OCI-LY7 (cell line): ENCODE measurements around the gene NLGN4X. TPM values are rescaled to one million over a fixed set of nuclear protein-coding genes. Genes with fewer than 3 reads are reported as not detected.

Experiments
- BruUV-seq: library from RNA; stranded (reverse); fragments of 400-500 nt; replicated peaks from 2 replicates; lab custom pipeline; 2021; lab: Mats Ljungman, UMichigan
- CTCF ChIA-PET: fragments of 300-600 bp; sonication (Branson Sonifier 250); formaldehyde crosslinking; loops from one replicate; lab custom pipeline; 2022; ENCODE audit warnings: antibody characterized with exemption; ENCODE audit not compliant: unreplicated experiment; lab: Charles Lee
- POLR2A ChIA-PET: fragments of 300-600 bp; sonication (Branson Sonifier 250); formaldehyde crosslinking; loops from one replicate; lab custom pipeline; 2022; ENCODE audit warnings: antibody characterized with exemption; lab: Charles Lee
- DNase-seq: peaks from one replicate; pipeline ENCODE4 v3.0.0-alpha.2; 2015; ENCODE audit warnings: low spot score
- H2AFZ ChIP-seq: fragments of 200-600 bp; sonication (generic), shearing (Covaris generic); 2 replicates; pipeline ENCODE4 v1.6.1; 2014; ENCODE audit warnings: mild to moderate bottlenecking, antibody characterized with exemption, low read length, moderate library complexity
- H3K27ac ChIP-seq: fragments of 200-600 bp; sonication (generic); 2 replicates; pipeline ENCODE4 v1.5.1; 2014; ENCODE audit warnings: mixed run types, low read depth, mild to moderate bottlenecking, moderate library complexity, low read length, inconsistent platforms; ENCODE audit not compliant: poor library complexity, severe bottlenecking
- H3K36me3 ChIP-seq: fragments of 200-600 bp; sonication (generic); 2 replicates; pipeline ENCODE4 v1.6.1; 2014; ENCODE audit warnings: mild to moderate bottlenecking, antibody characterized with exemption, low read length, moderate library complexity, mixed read lengths; ENCODE audit not compliant: insufficient read depth
- H3K4me1 ChIP-seq: fragments of 200-600 bp; sonication (generic); 2 replicates; pipeline ENCODE4 v1.5.1; 2014; ENCODE audit warnings: mild to moderate bottlenecking, low read length; ENCODE audit not compliant: insufficient read depth, poor library complexity, severe bottlenecking
- H3K4me2 ChIP-seq: fragments of 200-600 bp; sonication (generic); 2 replicates; pipeline ENCODE4 v1.6.1; 2014; ENCODE audit warnings: mild to moderate bottlenecking, low read length
- H3K4me3 ChIP-seq: fragments of 200-600 bp; sonication (generic); 2 replicates; pipeline ENCODE4 v1.5.1; 2014; ENCODE audit warnings: mild to moderate bottlenecking, low read depth, low read length; ENCODE audit not compliant: poor library complexity, severe bottlenecking
- H3K79me2 ChIP-seq: fragments of 200-600 bp; sonication (generic); 2 replicates; pipeline ENCODE4 v1.6.1; 2016; ENCODE audit warnings: low read depth, mild to moderate bottlenecking, low read length, moderate library complexity, mixed read lengths; ENCODE audit not compliant: insufficient read depth
- H3K9me2 ChIP-seq: fragments of 200-600 bp; sonication (generic); 2 replicates; pipeline ENCODE4 v1.6.1; 2016; ENCODE audit warnings: mild to moderate bottlenecking, low read length, mixed read lengths; ENCODE audit not compliant: insufficient read depth
- H3K9me3 ChIP-seq: fragments of 200-600 bp; sonication (generic); 2 replicates; pipeline ENCODE4 v1.6.1; 2014; ENCODE audit warnings: mild to moderate bottlenecking, mixed run types, low read length, mixed read lengths
- H4K20me1 ChIP-seq: fragments of 200-600 bp; sonication (generic); 2 replicates; pipeline ENCODE4 v1.6.1; 2014; ENCODE audit warnings: mild to moderate bottlenecking, antibody characterized with exemption, low read length, moderate library complexity, mixed read lengths; ENCODE audit not compliant: insufficient read depth
- EZH2phosphoT487 ChIP-seq: fragments of 200-600 bp; sonication (generic); IDR thresholded peaks from 2 replicates; pipeline ENCODE4 v1.6.1; 2018; ENCODE audit warnings: low read depth, borderline replicate concordance, mild to moderate bottlenecking, mixed run types, antibody characterized with exemption, low read length, moderate library complexity, mixed read lengths
- intact Hi-C: fragments of 100-400 bp; cut with micrococcal nuclease; formaldehyde crosslinking; loops from one replicate; pipeline ENCODE4 v1.10.0; 2022; ENCODE audit not compliant: unreplicated experiment
- total RNA-seq, 2 experiments: library from RNA; depleted of rRNA in 1 of 2; stranded (reverse); fragments of >200 nt in 1 of 2; shearing (Covaris generic) in 1 of 2; gene quantifications; 2 replicates each; pipeline ENCODE4 v1.2.3, GENCODE V29; 2014 to 2022
- TF ChIP-seq, protein P1 (sequence below): fragments of 200-600 bp; sonication (generic); conservative IDR thresholded peaks from 2 replicates; pipeline ENCODE4 v1.5.1; 2014; ENCODE audit warnings: mild to moderate bottlenecking, antibody characterized with exemption, low read length, moderate library complexity, mixed read lengths

The NLGN4X gene
- total RNA-seq, 2 experiments from 2014 or later, result 0.55 TPM; not detected in 1

DNA sequence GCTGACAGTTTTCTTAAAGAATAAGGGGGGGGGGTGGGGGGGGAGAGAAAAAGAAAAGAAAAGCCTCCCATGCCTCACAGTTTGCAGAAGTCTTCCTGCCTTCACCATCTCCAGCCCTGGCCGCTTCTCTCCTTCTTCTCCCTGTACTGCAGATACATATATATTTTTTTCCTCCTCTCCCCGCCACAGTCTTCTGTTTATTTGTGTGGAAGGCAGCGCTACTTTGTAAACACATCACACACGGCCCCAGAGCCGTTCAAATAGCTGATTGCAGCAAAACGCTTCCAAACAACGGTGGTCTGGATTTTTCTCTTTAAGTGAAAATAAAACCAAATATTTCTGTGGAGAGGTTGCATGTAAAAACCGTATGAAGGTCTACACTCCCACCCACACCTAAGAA lies 732 bp downstream of the NLGN4X start:
- BruUV-seq, result no TSS peak
- no peak for DNase-seq
- TF ChIP-seq, protein P1, sequence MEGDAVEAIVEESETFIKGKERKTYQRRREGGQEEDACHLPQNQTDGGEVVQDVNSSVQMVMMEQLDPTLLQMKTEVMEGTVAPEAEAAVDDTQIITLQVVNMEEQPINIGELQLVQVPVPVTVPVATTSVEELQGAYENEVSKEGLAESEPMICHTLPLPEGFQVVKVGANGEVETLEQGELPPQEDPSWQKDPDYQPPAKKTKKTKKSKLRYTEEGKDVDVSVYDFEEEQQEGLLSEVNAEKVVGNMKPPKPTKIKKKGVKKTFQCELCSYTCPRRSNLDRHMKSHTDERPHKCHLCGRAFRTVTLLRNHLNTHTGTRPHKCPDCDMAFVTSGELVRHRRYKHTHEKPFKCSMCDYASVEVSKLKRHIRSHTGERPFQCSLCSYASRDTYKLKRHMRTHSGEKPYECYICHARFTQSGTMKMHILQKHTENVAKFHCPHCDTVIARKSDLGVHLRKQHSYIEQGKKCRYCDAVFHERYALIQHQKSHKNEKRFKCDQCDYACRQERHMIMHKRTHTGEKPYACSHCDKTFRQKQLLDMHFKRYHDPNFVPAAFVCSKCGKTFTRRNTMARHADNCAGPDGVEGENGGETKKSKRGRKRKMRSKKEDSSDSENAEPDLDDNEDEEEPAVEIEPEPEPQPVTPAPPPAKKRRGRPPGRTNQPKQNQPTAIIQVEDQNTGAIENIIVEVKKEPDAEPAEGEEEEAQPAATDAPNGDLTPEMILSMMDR, result no peak
- no peak for TF ChIP-seq EZH2phosphoT487
- H3K9me2 ChIP-seq, result no peaks in the 10 kb centered on the region
- H3K4me2 ChIP-seq, result no peak overlapping the region
- H3K4me1 ChIP-seq, result no peaks in the 10 kb centered on the region
- H3K36me3 ChIP-seq, result no peaks in the 10 kb centered on the region
- no peaks in the 10 kb centered on the region for H3K9me3 ChIP-seq
- POLR2A ChIA-PET, result no interaction called here
- no peak overlapping the region for H3K4me3 ChIP-seq
- CTCF ChIA-PET, result no interaction called here
- H4K20me1 ChIP-seq, result no peaks in the 10 kb centered on the region
- H3K79me2 ChIP-seq, result no peaks in the 10 kb centered on the region
- intact Hi-C loops, result no loop called here
- H2AFZ ChIP-seq, result no peak overlapping the region
- no peak overlapping the region for H3K27ac ChIP-seq

DNA sequence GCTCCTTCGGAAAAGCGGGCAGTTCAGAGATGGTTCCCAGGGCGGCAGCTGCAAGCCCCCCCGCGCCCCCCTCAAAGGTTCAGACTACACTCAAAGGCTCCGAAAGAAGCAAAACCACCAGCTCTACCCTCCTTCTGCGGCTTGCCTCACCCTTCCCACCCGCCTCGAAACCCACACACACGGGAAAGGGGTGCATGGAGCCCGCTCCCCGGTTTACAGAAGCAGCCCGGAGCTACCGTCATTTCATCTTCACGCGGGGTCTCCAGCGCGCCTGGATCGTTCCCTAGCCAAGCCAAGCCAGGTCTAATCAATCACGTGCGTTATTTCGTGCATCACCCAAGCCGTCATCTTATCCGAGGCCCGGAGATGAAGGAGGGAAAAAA lies 1.2 kb downstream of the NLGN4X start:
- no peaks in the 10 kb centered on the region for H3K4me1 ChIP-seq
- ChIA-PET CTCF (no interaction called here), POLR2A (no interaction called here)
- no peak overlapping the region for H3K4me2 ChIP-seq
- no peak overlapping the region for H2AFZ ChIP-seq
- no peak overlapping the region for H3K27ac ChIP-seq
- no peaks in the 10 kb centered on the region for H3K36me3 ChIP-seq
- no peaks in the 10 kb centered on the region for H3K9me3 ChIP-seq
- no TSS peak for BruUV-seq
- H3K79me2 ChIP-seq, result no peaks in the 10 kb centered on the region
- TF ChIP-seq, protein P1, result no peak
- TF ChIP-seq EZH2phosphoT487, result no peak
- H3K9me2 ChIP-seq, result no peaks in the 10 kb centered on the region
- intact Hi-C loops, result no loop called here
- H4K20me1 ChIP-seq, result no peaks in the 10 kb centered on the region
- DNase-seq, result no peak
- H3K4me3 ChIP-seq, result no peak overlapping the region

DNA sequence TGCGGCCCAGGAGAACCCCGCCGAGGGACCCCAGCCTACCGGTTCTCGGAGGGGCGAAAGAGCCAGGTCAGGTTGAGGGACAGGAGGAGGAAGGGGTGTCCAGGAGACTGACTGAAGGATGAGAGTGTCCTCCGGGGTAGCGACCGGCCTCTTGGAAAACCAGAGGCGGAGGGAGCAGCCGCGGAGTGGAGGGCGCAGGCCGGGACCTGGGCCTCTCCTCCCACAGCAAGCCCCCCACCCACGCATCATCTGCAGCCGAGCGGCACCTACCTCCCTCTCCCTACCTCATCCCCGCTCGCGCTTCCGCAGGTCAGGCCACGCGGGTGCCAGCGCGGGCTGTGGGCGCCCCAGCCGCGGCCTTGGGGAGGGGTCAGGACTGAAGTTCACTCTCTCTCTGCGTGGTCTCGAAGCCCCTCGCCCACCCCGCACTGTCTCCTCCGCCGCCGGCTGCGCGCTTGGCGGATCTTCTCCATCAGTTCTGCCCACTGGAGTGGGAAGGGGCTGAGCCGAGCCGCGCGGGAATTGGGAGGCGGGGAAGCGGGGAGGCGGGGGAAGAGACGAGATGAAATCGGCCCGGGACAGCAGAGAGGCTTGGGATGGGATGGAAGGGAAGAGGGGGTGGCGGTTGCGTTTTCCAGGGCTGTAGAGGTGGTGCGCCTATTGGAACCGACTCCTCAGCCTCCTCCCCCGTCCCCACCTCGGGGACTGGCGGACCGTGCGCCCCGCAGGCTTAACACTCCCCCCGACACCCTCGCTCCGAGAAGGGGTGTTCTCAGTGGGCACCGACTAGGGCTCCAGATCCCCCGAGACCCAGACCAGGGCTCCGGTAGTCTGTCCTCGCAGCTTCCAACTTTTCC lies 1.8 kb downstream of the NLGN4X start:
- Histone ChIP-seq H3K27ac (no peak overlapping the region), H4K20me1 (no peaks in the 10 kb centered on the region), H3K79me2 (no peaks in the 10 kb centered on the region), H3K4me3 (no peak overlapping the region), H3K4me2 (no peak overlapping the region), H3K9me3 (no peaks in the 10 kb centered on the region), H2AFZ (no peak overlapping the region), H3K36me3 (no peaks in the 10 kb centered on the region), H3K4me1 (no peaks in the 10 kb centered on the region), H3K9me2 (no peaks in the 10 kb centered on the region)
- no peak for DNase-seq
- POLR2A ChIA-PET, result no interaction called here
- TF ChIP-seq EZH2phosphoT487, result no peak
- TF ChIP-seq, protein P1, result no peak
- intact Hi-C loops, result no loop called here
- no TSS peak for BruUV-seq
- CTCF ChIA-PET, result no interaction called here
